ENCODE results near the gene PTPRN2.
A peak's percentile ranks its signal among the peaks of the same experiment; 100 is the strongest.

PTPRN2 gene

DNA sequence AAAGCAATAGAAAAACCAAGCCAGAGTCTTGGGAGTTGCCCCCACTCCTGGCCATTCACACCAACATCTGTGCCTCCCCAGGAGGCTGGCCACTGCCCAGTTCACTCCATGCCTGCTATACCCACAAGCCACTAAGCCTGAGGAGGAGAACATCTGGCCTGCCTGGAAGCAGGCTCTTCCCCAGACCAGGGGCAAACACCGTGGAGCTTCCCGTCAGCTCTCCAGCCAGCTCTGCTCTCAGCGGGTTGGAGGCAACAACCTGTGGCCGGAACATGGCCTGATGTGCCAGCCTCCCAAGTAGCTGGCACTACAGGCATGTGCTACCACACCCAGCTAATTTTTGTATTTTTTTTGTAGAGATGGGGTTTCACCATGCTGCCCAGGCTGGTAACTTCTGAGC is 9.1 kb upstream of the PTPRN2 start:
- DNase-seq (ENCODE audit: low read depth) = no peak
- TF ChIP-seq POLR2A (IDR thresholded peaks at IDR 0.05; ENCODE audit: extremely low read depth, insufficient read length) = no peak
- H3K4me3 ChIP-seq (ENCODE audit: low read depth, low read length) = no peak overlapping the region

DNA sequence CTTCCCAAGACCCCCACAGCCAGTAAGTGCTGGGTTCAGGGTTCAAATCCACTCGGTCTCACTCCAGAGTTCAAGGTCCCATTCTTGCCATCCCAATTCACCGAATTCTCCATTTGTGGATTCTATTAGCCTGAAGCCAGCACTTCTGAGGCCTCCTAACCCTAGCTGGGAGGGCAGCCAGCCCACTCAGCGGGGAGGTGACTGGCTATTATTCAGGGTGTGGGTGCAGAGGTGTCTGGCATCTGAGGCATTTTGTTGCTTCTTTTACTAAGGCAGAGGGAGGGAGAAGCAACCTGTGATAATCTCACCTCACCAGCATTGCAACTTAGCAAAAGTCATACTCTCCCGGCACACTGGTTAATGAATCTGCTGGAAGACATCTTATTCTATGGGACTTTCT is 8.7 kb upstream of the PTPRN2 start:
- no peak overlapping the region for H3K4me3 ChIP-seq (ENCODE audit: low read depth, low read length)
- TF ChIP-seq, protein P1, sequence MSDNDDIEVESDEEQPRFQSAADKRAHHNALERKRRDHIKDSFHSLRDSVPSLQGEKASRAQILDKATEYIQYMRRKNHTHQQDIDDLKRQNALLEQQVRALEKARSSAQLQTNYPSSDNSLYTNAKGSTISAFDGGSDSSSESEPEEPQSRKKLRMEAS (IDR thresholded peaks at IDR 0.05; ENCODE audit: low read depth, low read length) = no peak
- no peak for TF ChIP-seq MYC (IDR thresholded peaks at IDR 0.05; ENCODE audit: low read depth, low read length)
- no peak for TF ChIP-seq POLR2A (IDR thresholded peaks at IDR 0.05; ENCODE audit: extremely low read depth, insufficient read length)
- TF ChIP-seq, protein P2, sequence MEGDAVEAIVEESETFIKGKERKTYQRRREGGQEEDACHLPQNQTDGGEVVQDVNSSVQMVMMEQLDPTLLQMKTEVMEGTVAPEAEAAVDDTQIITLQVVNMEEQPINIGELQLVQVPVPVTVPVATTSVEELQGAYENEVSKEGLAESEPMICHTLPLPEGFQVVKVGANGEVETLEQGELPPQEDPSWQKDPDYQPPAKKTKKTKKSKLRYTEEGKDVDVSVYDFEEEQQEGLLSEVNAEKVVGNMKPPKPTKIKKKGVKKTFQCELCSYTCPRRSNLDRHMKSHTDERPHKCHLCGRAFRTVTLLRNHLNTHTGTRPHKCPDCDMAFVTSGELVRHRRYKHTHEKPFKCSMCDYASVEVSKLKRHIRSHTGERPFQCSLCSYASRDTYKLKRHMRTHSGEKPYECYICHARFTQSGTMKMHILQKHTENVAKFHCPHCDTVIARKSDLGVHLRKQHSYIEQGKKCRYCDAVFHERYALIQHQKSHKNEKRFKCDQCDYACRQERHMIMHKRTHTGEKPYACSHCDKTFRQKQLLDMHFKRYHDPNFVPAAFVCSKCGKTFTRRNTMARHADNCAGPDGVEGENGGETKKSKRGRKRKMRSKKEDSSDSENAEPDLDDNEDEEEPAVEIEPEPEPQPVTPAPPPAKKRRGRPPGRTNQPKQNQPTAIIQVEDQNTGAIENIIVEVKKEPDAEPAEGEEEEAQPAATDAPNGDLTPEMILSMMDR (IDR thresholded peaks at IDR 0.05; ENCODE audit: low read depth, low read length) = no peak
- no peak for DNase-seq (ENCODE audit: low read depth)

DNA sequence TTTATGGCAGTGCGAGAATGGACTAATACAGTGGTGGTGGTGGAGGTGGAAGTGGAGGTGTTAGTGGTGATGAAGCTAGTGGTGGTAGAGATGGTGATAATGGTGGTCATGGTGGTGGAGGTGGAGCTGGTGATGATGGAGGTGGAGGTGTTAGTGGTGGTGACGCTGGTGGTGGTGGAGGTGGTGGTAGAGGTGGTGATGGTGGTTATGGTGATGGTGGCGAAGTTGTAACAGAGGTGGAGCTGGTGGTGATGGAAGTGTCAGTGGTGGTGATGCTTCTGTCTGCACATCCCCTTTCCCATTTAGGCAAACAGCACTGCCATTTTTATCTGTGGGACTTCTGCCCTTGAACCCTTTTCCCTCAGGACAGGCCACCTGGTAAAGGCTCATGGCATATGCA is 7.4 kb upstream of the PTPRN2 start:
- DNase-seq (ENCODE audit: low read depth) = peak; percentile 69
- H3K4me3 ChIP-seq (ENCODE audit: low read depth, low read length) = no peak overlapping the region
- TF ChIP-seq POLR2A (IDR thresholded peaks at IDR 0.05; ENCODE audit: extremely low read depth, insufficient read length) (no peak), MYC (IDR thresholded peaks at IDR 0.05; ENCODE audit: low read depth, low read length) (no peak)

DNA sequence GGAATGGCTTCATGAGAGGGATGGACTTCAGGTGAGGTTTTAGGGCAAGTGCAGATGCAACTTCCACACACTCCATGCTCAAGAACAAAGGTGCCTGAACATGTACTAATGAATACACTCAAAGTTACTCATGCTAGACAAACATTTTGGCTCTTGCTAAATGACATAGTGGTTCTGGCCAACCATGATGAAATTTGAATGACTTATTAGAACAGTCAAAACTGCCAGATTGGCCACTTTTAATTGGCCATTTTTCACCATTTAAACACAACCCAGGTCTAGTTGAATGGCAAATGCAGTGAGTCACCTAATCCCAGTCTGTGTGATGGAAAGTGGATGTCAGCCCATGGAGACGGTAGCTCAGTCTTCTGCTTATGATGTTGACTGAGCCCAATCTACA is 4.9 kb upstream of the PTPRN2 start:
- no peak for DNase-seq (ENCODE audit: low read depth)
- TF ChIP-seq POLR2A (IDR thresholded peaks at IDR 0.05; ENCODE audit: extremely low read depth, insufficient read length) = no peak
- TF ChIP-seq, protein P2 (IDR thresholded peaks at IDR 0.05; ENCODE audit: low read depth, low read length) = no peak
- TF ChIP-seq, protein P1 (IDR thresholded peaks at IDR 0.05; ENCODE audit: low read depth, low read length) = no peak
- TF ChIP-seq MYC (IDR thresholded peaks at IDR 0.05; ENCODE audit: low read depth, low read length) = no peak
- no peak overlapping the region for H3K4me3 ChIP-seq (ENCODE audit: low read depth, low read length)

DNA sequence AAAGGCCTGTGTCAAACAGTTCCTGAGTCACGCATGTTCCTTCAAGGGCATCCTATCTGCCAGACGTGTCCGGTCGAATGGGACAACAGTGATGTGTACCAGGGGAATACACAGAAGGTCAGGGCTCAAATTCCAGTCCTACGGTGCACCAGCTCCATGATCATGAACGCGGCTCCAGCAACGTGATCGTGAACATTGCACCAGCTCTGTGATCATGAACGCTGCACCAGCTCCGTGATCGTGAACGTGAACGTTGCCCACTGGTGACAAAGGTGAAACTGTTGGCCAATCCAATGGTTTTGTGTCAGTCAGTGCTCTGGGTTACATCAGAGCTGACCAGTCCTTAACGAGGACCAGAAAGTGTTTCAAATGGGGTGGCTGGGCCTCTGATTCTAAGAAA is 4.3 kb upstream of the PTPRN2 start:
- no peak overlapping the region for H3K4me3 ChIP-seq (ENCODE audit: low read depth, low read length)
- no peak for DNase-seq (ENCODE audit: low read depth)
- TF ChIP-seq POLR2A (IDR thresholded peaks at IDR 0.05; ENCODE audit: extremely low read depth, insufficient read length) (no peak), MYC (IDR thresholded peaks at IDR 0.05; ENCODE audit: low read depth, low read length) (no peak)
- TF ChIP-seq, protein P2 (IDR thresholded peaks at IDR 0.05; ENCODE audit: low read depth, low read length) = no peak
- TF ChIP-seq, protein P1 (IDR thresholded peaks at IDR 0.05; ENCODE audit: low read depth, low read length) = no peak

DNA sequence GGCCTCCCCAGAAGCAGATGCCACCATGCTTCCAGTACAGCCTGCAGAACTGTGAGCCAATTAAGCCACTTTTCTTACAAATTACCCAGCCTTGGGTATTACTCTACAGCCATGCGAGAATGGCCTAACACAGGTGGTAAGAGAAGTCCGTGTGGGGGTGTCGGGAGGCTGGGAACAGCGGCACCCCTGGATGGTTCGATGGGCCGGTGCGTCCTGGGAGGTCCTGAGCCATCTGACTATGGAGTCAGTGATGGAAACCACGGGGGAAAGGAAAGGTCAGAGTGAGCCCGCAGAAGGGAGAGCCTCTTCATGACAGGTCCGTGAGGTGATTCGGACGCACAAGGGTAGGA is 2.5 kb upstream of the PTPRN2 start:
- no peak for DNase-seq (ENCODE audit: low read depth)
- H3K4me3 ChIP-seq (ENCODE audit: low read depth, low read length) = no peak overlapping the region
- TF ChIP-seq POLR2A (IDR thresholded peaks at IDR 0.05; ENCODE audit: extremely low read depth, insufficient read length) = no peak
- TF ChIP-seq, protein P2 (IDR thresholded peaks at IDR 0.05; ENCODE audit: low read depth, low read length) = no peak
- no peak for TF ChIP-seq MYC (IDR thresholded peaks at IDR 0.05; ENCODE audit: low read depth, low read length)
- TF ChIP-seq, protein P1 (IDR thresholded peaks at IDR 0.05; ENCODE audit: low read depth, low read length) = no peak

DNA sequence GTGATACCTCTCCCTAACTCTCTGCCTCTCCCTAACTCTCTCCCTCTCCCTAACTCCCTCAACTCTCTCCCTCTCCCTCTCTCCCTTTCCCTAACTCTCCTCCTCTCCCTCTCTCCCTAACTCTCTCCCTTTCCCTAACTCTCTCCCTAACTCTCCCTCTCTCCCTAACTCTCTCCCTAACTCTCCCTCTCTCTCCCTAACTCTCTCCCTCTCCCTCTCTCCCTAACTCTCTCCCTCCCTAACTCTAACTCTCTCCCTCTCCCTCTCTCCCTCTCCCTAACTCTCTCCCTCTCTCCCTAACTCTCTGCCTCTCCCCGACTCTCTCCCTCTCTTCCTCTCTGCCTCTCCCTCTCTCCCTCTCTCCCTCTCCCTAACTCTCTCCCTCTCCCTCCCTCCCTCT is 2.0 kb upstream of the PTPRN2 start:
- TF ChIP-seq MYC (IDR thresholded peaks at IDR 0.05; ENCODE audit: low read depth, low read length) = no peak
- TF ChIP-seq, protein P1 (IDR thresholded peaks at IDR 0.05; ENCODE audit: low read depth, low read length) = no peak
- TF ChIP-seq, protein P2 (IDR thresholded peaks at IDR 0.05; ENCODE audit: low read depth, low read length) = no peak
- no peak for TF ChIP-seq POLR2A (IDR thresholded peaks at IDR 0.05; ENCODE audit: extremely low read depth, insufficient read length)
- H3K4me3 ChIP-seq (ENCODE audit: low read depth, low read length) = no peak overlapping the region
- DNase-seq (ENCODE audit: low read depth) = no peak
